Measurements from ENCODE around the gene SALL2. TPM values are rescaled to one million over a fixed set of nuclear protein-coding genes. Genes with fewer than 3 reads are reported as not detected.
"Not testable (repeated sequence)": the region's sequence is repeated elsewhere in the genome, so short reads cannot be mapped to it uniquely, and the experiment has no call there.

Gene SALL2
- total RNA-seq, 1 donor from 2014 or later, result 38.4 TPM

DNA sequence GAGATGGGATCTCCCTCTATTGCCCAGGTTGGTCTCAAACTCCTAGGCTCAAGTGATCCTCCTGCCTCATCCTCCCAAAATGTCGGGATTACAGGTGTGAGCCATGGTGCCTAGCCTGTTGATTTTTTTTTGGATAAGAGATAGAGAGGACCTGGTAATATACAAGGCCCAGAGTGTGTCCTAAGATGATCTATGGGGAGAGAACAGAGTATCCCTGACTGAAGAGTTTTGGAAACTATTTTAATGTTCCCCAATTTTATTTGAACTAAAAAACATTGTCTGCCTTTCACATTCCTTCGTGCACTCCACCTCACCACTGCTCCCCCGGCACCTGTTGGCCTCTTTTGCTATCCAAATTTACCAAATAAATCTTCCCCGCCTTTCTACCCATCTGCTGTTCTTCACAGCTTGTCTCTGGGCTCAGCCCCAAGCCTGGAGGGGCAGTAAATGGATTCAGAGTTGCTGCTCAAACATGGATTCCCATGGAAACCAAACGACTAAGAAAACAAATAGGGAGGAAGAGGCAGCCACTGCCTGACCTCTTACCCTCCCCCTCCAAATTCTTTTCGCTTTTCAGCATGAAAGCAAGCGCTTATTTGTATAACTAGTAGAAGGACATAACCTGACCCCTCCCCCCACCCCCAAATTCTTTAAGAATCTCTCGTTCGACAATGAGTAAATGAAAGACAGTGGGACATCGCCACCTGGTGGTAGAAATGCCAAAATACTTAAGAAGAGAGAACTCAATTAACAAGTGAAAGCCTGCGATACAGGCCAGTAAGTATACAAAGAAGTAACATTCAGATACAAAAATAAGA, 31.1 kb upstream of the SALL2 start:
- Mint-ChIP-seq H3K9me3 (ENCODE audit: unreplicated experiment) (no peaks in the 10 kb centered on the region), H3K4me1 (ENCODE audit: unreplicated experiment) (peaks cover 5% of the 10 kb centered on the region), H3K27me3 (ENCODE audit: unreplicated experiment) (peaks cover 4% of the 10 kb centered on the region), H3K4me3 (ENCODE audit: unreplicated experiment) (peak overlapping the region; percentile 70), H3K27ac (ENCODE audit: unreplicated experiment) (peak overlapping the region; percentile 98), H3K36me3 (ENCODE audit: low read depth, unreplicated experiment) (no peaks in the 10 kb centered on the region)
- TF ChIP-seq CTCF (IDR thresholded peaks at IDR 0.05; ENCODE audit: unreplicated experiment), result peak; percentile 97
- peak; percentile 73 for DNase-seq (ENCODE audit: low spot score)

GRCh38 chr14:21556378-21557083, 30.4 kb upstream of the SALL2 start:
- Mint-ChIP-seq H3K27ac (ENCODE audit: unreplicated experiment) (peak overlapping the region; percentile 83), H3K36me3 (ENCODE audit: low read depth, unreplicated experiment) (no peaks in the 10 kb centered on the region), H3K4me3 (ENCODE audit: unreplicated experiment) (peak overlapping the region; percentile 24), H3K9me3 (ENCODE audit: unreplicated experiment) (no peaks in the 10 kb centered on the region), H3K27me3 (ENCODE audit: unreplicated experiment) (peaks cover 2% of the 10 kb centered on the region), H3K4me1 (ENCODE audit: unreplicated experiment) (peaks cover 5% of the 10 kb centered on the region)
- no peak for TF ChIP-seq CTCF (IDR thresholded peaks at IDR 0.05; ENCODE audit: unreplicated experiment)
- no peak for DNase-seq (ENCODE audit: low spot score)

DNA sequence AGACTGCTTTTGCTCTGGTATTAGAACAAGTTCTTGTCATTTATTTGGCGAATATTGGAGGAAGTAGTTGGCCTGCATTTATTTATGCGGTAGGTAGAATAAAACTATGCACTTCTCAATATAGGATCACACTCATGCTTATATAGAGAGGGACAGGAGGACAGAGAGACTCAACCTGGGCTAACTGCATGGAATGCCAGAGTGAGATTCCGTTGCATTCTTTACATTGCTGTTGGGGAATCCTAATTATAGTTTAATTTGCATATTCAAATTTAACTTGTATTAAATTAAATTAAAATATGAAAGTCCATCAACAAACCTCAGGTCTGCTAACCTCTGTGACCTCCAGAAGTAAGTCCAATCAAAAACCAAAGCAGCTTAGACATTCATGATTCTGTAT, 27.1 kb upstream of the SALL2 start:
- Mint-ChIP-seq H3K4me1 (ENCODE audit: unreplicated experiment) (peaks cover 5% of the 10 kb centered on the region), H3K27me3 (ENCODE audit: unreplicated experiment) (peaks cover 2% of the 10 kb centered on the region), H3K27ac (ENCODE audit: unreplicated experiment) (no peak overlapping the region), H3K4me3 (ENCODE audit: unreplicated experiment) (no peak overlapping the region), H3K36me3 (ENCODE audit: low read depth, unreplicated experiment) (no peaks in the 10 kb centered on the region), H3K9me3 (ENCODE audit: unreplicated experiment) (no peaks in the 10 kb centered on the region)
- no peak for DNase-seq (ENCODE audit: low spot score)
- no peak for TF ChIP-seq CTCF (IDR thresholded peaks at IDR 0.05; ENCODE audit: unreplicated experiment)

DNA sequence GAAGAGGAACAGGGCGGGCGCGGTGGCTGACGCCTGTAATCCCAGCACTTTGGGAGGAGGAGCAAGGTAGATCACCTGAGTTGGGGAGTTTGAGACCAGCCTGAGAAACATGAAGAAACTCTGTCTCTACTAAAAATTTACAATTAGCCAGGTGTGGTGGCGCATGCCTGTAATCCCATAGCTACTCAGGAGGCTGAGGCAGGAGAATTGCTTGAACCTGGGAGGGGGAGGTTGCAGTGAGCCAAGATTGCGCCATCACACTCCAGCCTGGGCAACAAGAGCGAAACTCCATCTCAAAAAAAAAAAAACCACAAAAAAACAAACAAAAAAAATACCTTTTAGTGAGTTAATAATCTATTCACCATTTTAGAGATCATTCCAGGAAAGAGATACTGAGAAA, 18.4 kb upstream of the SALL2 start:
- not testable (repeated sequence) for H3K36me3 Mint-ChIP-seq (ENCODE audit: low read depth, unreplicated experiment); H3K27me3 Mint-ChIP-seq (ENCODE audit: unreplicated experiment); H3K9me3 Mint-ChIP-seq (ENCODE audit: unreplicated experiment); H3K4me1 Mint-ChIP-seq (ENCODE audit: unreplicated experiment); DNase-seq (ENCODE audit: low spot score); H3K27ac Mint-ChIP-seq (ENCODE audit: unreplicated experiment); H3K4me3 Mint-ChIP-seq (ENCODE audit: unreplicated experiment)

DNA sequence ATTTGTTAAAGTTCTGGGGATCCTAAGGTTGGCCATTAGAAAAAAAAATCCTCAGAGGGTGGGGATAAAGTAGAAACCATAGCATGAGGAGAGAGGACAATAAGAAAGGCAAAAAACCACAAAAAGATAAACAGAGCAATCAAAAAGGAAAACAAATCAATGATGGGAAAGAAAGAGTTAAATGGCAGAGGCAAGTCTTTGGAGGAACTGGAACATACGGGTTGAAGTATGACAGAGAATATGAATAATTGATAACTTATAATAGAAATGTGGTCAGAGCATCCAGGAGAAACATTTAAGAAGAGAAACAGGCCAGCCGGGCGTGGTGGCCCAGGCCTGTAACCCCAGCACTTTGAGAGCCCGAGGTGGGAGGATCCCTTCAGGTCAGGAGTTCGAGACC, 17.8 kb upstream of the SALL2 start:
- no peak for TF ChIP-seq CTCF (IDR thresholded peaks at IDR 0.05; ENCODE audit: unreplicated experiment)
- H3K4me1 Mint-ChIP-seq (ENCODE audit: unreplicated experiment), result peaks cover 14% of the 10 kb centered on the region
- no peak overlapping the region for H3K4me3 Mint-ChIP-seq (ENCODE audit: unreplicated experiment)
- peaks cover 11% of the 10 kb centered on the region for H3K27me3 Mint-ChIP-seq (ENCODE audit: unreplicated experiment)
- no peaks in the 10 kb centered on the region for H3K36me3 Mint-ChIP-seq (ENCODE audit: low read depth, unreplicated experiment)
- peak overlapping the region; percentile 65 for H3K27ac Mint-ChIP-seq (ENCODE audit: unreplicated experiment)
- no peak for DNase-seq (ENCODE audit: low spot score)
- no peaks in the 10 kb centered on the region for H3K9me3 Mint-ChIP-seq (ENCODE audit: unreplicated experiment)

Data from endothelial cell (in vitro differentiated cells).